Spleen (tissue), 7 donors: ENCODE data around the gene WDR91.

Experiments
- CTCF ChIP-seq, 11 experiments: fragments of 200-600 bp in 7 of 11; fragments of 450-650 bp in 4 of 11; sonication (generic) in 4 of 11; IDR thresholded peaks in 8 of 11; conservative IDR thresholded peaks in 3 of 11; 1 replicate in 7 of 11; 2 replicates in 4 of 11; pipeline versions ENCODE4 v1.4.0 to v1.8.0; 2016 to 2021; ENCODE audit warnings: antibody characterized with exemption in 11 of 11, inconsistent platforms in 4 of 11, mild to moderate bottlenecking in 1 of 11
- POLR2A ChIP-seq, 3 donors: fragments of 450-650 bp; IDR thresholded peaks; one replicate each; pipeline ENCODE4 v1.5.1; 2017; ENCODE audit warnings: antibody characterized with exemption in 3 of 3, mild to moderate bottlenecking in 1 of 3
- POLR2AphosphoS5 ChIP-seq, 3 donors: sonication (generic); formaldehyde crosslinking; IDR thresholded peaks; one replicate each; pipeline ENCODE4 v1.5.1; 2017; ENCODE audit warnings: antibody characterized with exemption in 3 of 3
- donor health status: DM: no; HTN: no; CAD: no; lungs with moderate emphysema.
- donor health status: DM: no; HTN: no; CAD: no.
- donor health status: DM: no; HTN: no; CAD: no.

DNA sequence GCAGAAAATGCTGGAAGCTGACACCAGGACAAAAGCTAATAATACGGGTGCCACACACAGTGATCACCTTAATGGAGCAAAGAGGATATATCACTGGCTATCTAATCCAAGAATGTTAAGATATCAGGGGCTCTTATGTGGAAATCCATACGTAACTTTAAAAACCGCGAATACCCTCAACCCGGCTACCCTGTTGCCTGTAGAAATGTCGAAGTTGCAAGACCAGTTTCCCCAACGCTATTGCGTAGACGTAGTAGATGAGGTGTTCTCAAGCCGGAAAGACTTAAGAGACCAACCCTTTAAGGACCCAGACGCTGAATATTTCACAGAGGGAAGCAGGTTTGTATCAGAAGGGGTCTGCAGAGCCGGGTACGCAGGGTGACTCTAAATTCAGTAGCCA lies 33.0 kb downstream of the WDR91 start:
- TF ChIP-seq CTCF (IDR thresholded peaks at IDR 0.05 in 8 of 11, conservative IDR thresholded peaks at IDR 0.05 in 3 of 11), result no peak
- no peak for TF ChIP-seq POLR2A (IDR thresholded peaks at IDR 0.05)
- no peak for TF ChIP-seq POLR2AphosphoS5 (IDR thresholded peaks at IDR 0.05)
